PC-3 (cell line): ENCODE data around the gene L3MBTL1. TPM values are rescaled to one million over a fixed set of nuclear protein-coding genes. Genes with fewer than 3 reads are reported as not detected.

Experiments used
- ATAC-seq: fragments of 200-7000 bp; cut with Tn5 transposase; 2 replicates; pipeline ENCODE4 v1.9.1; 2020; ENCODE audit warnings: mild to moderate bottlenecking, moderate library complexity
- BruUV-seq: library from RNA; stranded (reverse); fragments of 400-500 nt; replicated peaks from 2 replicates; lab custom pipeline; 2021; lab: Mats Ljungman, UMichigan
- CTCF ChIA-PET: fragments of 300-600 bp; sonication (Branson Sonifier 250); formaldehyde crosslinking; loops from one replicate; lab custom pipeline; 2022; ENCODE audit warnings: antibody characterized with exemption; lab: Charles Lee
- POLR2A ChIA-PET: fragments of 300-600 bp; sonication (Branson Sonifier 250); formaldehyde crosslinking; loops from one replicate; lab custom pipeline; 2022; ENCODE audit warnings: antibody characterized with exemption; ENCODE audit not compliant: unreplicated experiment; lab: Charles Lee
- DNase-seq: peaks from one replicate; pipeline ENCODE4 v3.0.0-alpha.2; 2015
- H2AFZ ChIP-seq: fragments of 300-600 bp; sonication (generic); 2 replicates; pipeline ENCODE4 v1.6.0; 2016; ENCODE audit warnings: antibody characterized with exemption, low read length
- H3F3A ChIP-seq: fragments of 300-600 bp; sonication (generic); one replicate; pipeline ENCODE4 v1.6.0; 2017; ENCODE audit warnings: antibody characterized with exemption, low read length, control low read depth, mild to moderate bottlenecking; ENCODE audit not compliant: unreplicated experiment
- H3K27ac ChIP-seq: fragments of 300-600 bp; sonication (generic); 2 replicates; pipeline ENCODE4 v1.5.1; 2016; ENCODE audit warnings: mild to moderate bottlenecking, low read length
- H3K27me3 ChIP-seq: fragments of 300-600 bp; sonication (generic); 2 replicates; pipeline ENCODE4 v1.6.1; 2016; ENCODE audit warnings: low read length, mixed read lengths
- H3K36me3 ChIP-seq: fragments of 300-600 bp; sonication (generic); 2 replicates; pipeline ENCODE4 v1.6.1; 2016; ENCODE audit warnings: low read depth, mixed run types, low read length, mixed read lengths
- H3K4me1 ChIP-seq: fragments of 300-600 bp; sonication (generic); 2 replicates; pipeline ENCODE4 v1.5.1; 2016; ENCODE audit warnings: low read length; ENCODE audit not compliant: insufficient read depth
- H3K4me2 ChIP-seq: fragments of 300-600 bp; sonication (generic); 2 replicates; pipeline ENCODE4 v1.6.0; 2016; ENCODE audit warnings: low read length
- H3K4me3 ChIP-seq: fragments of 300-600 bp; sonication (generic); 2 replicates; pipeline ENCODE4 v1.5.1; 2016; ENCODE audit warnings: mild to moderate bottlenecking, low read length, mixed read lengths
- H3K79me2 ChIP-seq: fragments of 300-600 bp; sonication (generic); 2 replicates; pipeline ENCODE4 v1.6.1; 2017; ENCODE audit warnings: low read length, mixed read lengths
- H3K9ac ChIP-seq: fragments of 300-600 bp; sonication (generic); 2 replicates; pipeline ENCODE4 v1.6.0; 2016; ENCODE audit warnings: mild to moderate bottlenecking, low read length
- H3K9me2 ChIP-seq: fragments of 300-600 bp; sonication (generic); replicated peaks from 2 replicates; pipeline ENCODE4 v1.6.1; 2016; ENCODE audit warnings: mixed run types, low read length, mixed read lengths
- H3K9me3 ChIP-seq: fragments of 300-600 bp; sonication (generic); 2 replicates; pipeline ENCODE4 v1.6.1; 2016; ENCODE audit warnings: low read length, mixed read lengths
- H4K20me1 ChIP-seq: fragments of 300-600 bp; sonication (generic); 2 replicates; pipeline ENCODE4 v1.6.1; 2016; ENCODE audit warnings: low read length, mixed read lengths
- CTCF ChIP-seq: fragments of 300-600 bp; sonication (generic); conservative IDR thresholded peaks from 2 replicates; pipeline ENCODE4 v1.5.1; 2017; ENCODE audit warnings: antibody characterized with exemption, low read depth, mild to moderate bottlenecking, low read length
- EZH2 ChIP-seq: fragments of 300-600 bp; sonication (generic); IDR thresholded peaks from one replicate; pipeline ENCODE4 v1.6.1; 2017; ENCODE audit warnings: antibody characterized with exemption, mild to moderate bottlenecking, low read length; ENCODE audit not compliant: unreplicated experiment
- EZH2phosphoT487 ChIP-seq: fragments of 300-600 bp; sonication (generic); IDR thresholded peaks from 2 replicates; pipeline ENCODE4 v1.6.1; 2018; ENCODE audit warnings: mild to moderate bottlenecking, antibody characterized with exemption, low read length, borderline replicate concordance
- intact Hi-C: fragments of 100-400 bp; cut with micrococcal nuclease; formaldehyde crosslinking; loops from 2 replicates; pipeline ENCODE4 v1.9.0; 2023
- total RNA-seq: library from RNA; depleted of rRNA; stranded (reverse); fragments of >200 nt; gene quantifications from 2 replicates; pipeline ENCODE4 v1.2.3, GENCODE V29; 2014

The L3MBTL1 gene
- total RNA-seq, 1 experiment from 2014 or later: 9.9 TPM

DNA sequence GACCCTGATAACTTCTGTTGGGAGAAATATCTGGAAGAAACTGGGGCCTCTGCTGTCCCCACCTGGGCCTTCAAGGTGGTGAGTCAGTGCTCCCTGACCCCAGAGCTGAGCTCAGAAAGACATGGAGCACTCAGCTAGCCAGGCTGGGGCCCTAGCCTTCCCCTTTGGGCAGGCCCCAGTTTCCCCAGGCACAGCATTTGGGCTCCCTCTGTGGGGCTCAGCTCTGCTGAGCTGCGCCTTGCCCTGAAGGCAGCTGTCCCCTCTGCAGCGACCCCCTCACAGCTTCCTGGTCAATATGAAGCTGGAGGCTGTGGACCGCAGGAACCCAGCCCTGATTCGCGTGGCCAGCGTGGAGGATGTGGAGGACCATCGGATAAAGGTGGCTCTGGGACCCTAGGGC, 26.5 kb downstream of the L3MBTL1 start:
- ChIA-PET CTCF (no interaction called here), POLR2A (no interaction called here)
- no TSS peak for BruUV-seq
- ATAC-seq: no peak
- no peaks in the 10 kb centered on the region for H3K9me3 ChIP-seq
- H3K27ac ChIP-seq: no peak overlapping the region
- no peaks in the 10 kb centered on the region for H3F3A ChIP-seq
- no peak overlapping the region for H3K4me2 ChIP-seq
- intact Hi-C loops: no loop called here
- no peak overlapping the region for H2AFZ ChIP-seq
- TF ChIP-seq EZH2 (no peak), EZH2phosphoT487 (no peak), CTCF (no peak)
- no peaks in the 10 kb centered on the region for H3K9me2 ChIP-seq
- no peaks in the 10 kb centered on the region for H3K79me2 ChIP-seq
- no peaks in the 10 kb centered on the region for H3K4me1 ChIP-seq
- H3K27me3 ChIP-seq: no peaks in the 10 kb centered on the region
- no peaks in the 10 kb centered on the region for H4K20me1 ChIP-seq
- no peaks in the 10 kb centered on the region for H3K36me3 ChIP-seq
- H3K9ac ChIP-seq: no peak overlapping the region
- no peak overlapping the region for H3K4me3 ChIP-seq
- no peak for DNase-seq

DNA sequence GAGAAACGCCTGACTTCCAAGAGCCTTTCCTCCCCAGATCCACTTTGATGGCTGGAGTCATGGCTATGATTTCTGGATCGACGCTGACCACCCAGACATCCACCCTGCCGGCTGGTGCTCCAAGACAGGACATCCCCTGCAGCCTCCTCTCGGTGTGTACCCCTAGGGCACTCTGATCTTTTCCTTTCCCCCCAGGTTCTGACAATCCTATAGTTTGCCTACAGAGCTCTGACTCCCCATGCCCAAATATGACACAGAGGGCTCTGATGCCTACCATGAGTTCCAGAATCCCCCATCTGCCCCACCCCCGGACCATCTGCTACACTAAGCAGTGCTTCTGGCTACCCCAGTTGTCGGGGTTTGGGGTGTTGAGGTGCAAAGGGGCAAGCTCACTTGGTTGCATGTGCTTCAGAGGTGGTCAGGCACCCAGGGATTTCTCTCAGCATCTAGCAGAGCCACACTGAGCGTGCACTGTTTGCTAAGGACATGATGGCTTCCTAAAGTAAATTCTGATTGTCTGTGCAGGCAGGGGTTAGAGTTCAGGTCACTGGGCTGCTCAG, 27.4 kb downstream of the L3MBTL1 start:
- Histone ChIP-seq H3F3A (no peaks in the 10 kb centered on the region), H2AFZ (no peak overlapping the region), H3K4me1 (no peaks in the 10 kb centered on the region), H3K79me2 (no peaks in the 10 kb centered on the region), H3K4me3 (no peak overlapping the region), H3K9me3 (no peaks in the 10 kb centered on the region), H3K36me3 (no peaks in the 10 kb centered on the region), H3K27me3 (no peaks in the 10 kb centered on the region), H4K20me1 (no peaks in the 10 kb centered on the region), H3K9ac (no peak overlapping the region), H3K27ac (no peak overlapping the region), H3K9me2 (no peaks in the 10 kb centered on the region), H3K4me2 (no peak overlapping the region)
- no TSS peak for BruUV-seq
- CTCF ChIA-PET: interaction anchor here (0.6 kb wide), 1 partner anchor 108 kb away, joined by 3 read pairs; no protein-coding TSS in a partner anchor
- POLR2A ChIA-PET: no interaction called here
- intact Hi-C loops: loop anchor here (5.0 kb wide), 1 partner anchor 547 kb away; no protein-coding TSS in a partner anchor
- TF ChIP-seq EZH2 (no peak), EZH2phosphoT487 (no peak), CTCF (no peak)
- no peak for DNase-seq
- no peak for ATAC-seq

GRCh38 chr20:43535370-43536004, 28.0 kb downstream of the L3MBTL1 start:
- no TSS peak for BruUV-seq
- no peak for DNase-seq
- H2AFZ ChIP-seq: no peak overlapping the region
- no peak overlapping the region for H3K27ac ChIP-seq
- H3K4me2 ChIP-seq: no peak overlapping the region
- H3K27me3 ChIP-seq: no peaks in the 10 kb centered on the region
- TF ChIP-seq EZH2phosphoT487: no peak
- TF ChIP-seq CTCF: no peak
- TF ChIP-seq EZH2: no peak
- intact Hi-C loops: loop anchor here (5.0 kb wide), 1 partner anchor 547 kb away; no protein-coding TSS in a partner anchor
- no peaks in the 10 kb centered on the region for H4K20me1 ChIP-seq
- no peaks in the 10 kb centered on the region for H3K9me3 ChIP-seq
- H3K4me1 ChIP-seq: peaks cover 2% of the 10 kb centered on the region
- no peak for ATAC-seq
- H3K79me2 ChIP-seq: no peaks in the 10 kb centered on the region
- H3K4me3 ChIP-seq: no peak overlapping the region
- no peak overlapping the region for H3K9ac ChIP-seq
- ChIA-PET CTCF (interaction anchor here (0.6 kb wide), 1 partner anchor 108 kb away, joined by 3 read pairs; no protein-coding TSS in a partner anchor), POLR2A (interaction anchor here (0.6 kb wide), 1 partner anchor 95 kb away, joined by 3 read pairs; no protein-coding TSS in a partner anchor)
- no peaks in the 10 kb centered on the region for H3K9me2 ChIP-seq
- H3F3A ChIP-seq: no peaks in the 10 kb centered on the region
- no peaks in the 10 kb centered on the region for H3K36me3 ChIP-seq
